PC-9 (cell line): ENCODE data around the gene ZBTB48. TPM values are rescaled to one million over a fixed set of nuclear protein-coding genes. Genes with fewer than 3 reads are reported as not detected.
A peak's percentile ranks its signal among the peaks of the same experiment; 100 is the strongest.

Source experiments
- BruUV-seq: library from RNA; stranded (reverse); fragments of 400-500 nt; replicated peaks from 2 replicates; lab custom pipeline; 2021; lab: Mats Ljungman, UMichigan
- CTCF ChIA-PET: fragments of 300-600 bp; sonication (Branson Sonifier 250); formaldehyde crosslinking; loops from one replicate; lab custom pipeline; 2022; ENCODE audit warnings: antibody characterized with exemption; lab: Charles Lee
- POLR2A ChIA-PET: fragments of 300-600 bp; sonication (Branson Sonifier 250); formaldehyde crosslinking; loops from one replicate; lab custom pipeline; 2022; ENCODE audit warnings: antibody characterized with exemption; ENCODE audit not compliant: unreplicated experiment; lab: Charles Lee
- DNase-seq, 2 experiments: peaks; one replicate each; pipeline versions ENCODE4 v3.0.0 to v3.0.0-alpha.2; 2015 to 2022; ENCODE audit warnings: mixed read lengths in 1 of 2
- H2AFZ ChIP-seq: fragments of 200-600 bp; sonication (generic); 2 replicates; pipeline ENCODE4 v1.8.1; 2017; ENCODE audit warnings: antibody characterized with exemption
- H3F3A ChIP-seq: fragments of 200-600 bp; sonication (generic); 2 replicates; pipeline ENCODE4 v1.8.1; 2017; ENCODE audit warnings: antibody characterized with exemption, mild to moderate bottlenecking, low read depth; ENCODE audit not compliant: insufficient read depth
- H3K27ac ChIP-seq: fragments of 200-600 bp; sonication (generic); 2 replicates; pipeline ENCODE4 v1.6.1; 2016; ENCODE audit warnings: mixed run types
- H3K27me3 ChIP-seq: fragments of 200-600 bp; sonication (generic); 2 replicates; pipeline ENCODE4 v1.6.1; 2016; ENCODE audit warnings: low read depth, mixed run types; ENCODE audit not compliant: insufficient read depth
- H3K36me3 ChIP-seq: fragments of 200-600 bp; sonication (generic); 2 replicates; pipeline ENCODE4 v1.6.1; 2016; ENCODE audit warnings: low read depth, mixed run types
- H3K4me1 ChIP-seq: fragments of 200-600 bp; sonication (generic); replicated peaks from 2 replicates; pipeline ENCODE4 v1.6.1; 2016; ENCODE audit warnings: mixed run types; ENCODE audit not compliant: insufficient read depth
- H3K4me2 ChIP-seq: fragments of 200-600 bp; sonication (generic); 2 replicates; pipeline ENCODE4 v1.6.1; 2017; ENCODE audit warnings: mixed run types
- H3K4me3 ChIP-seq: fragments of 200-600 bp; sonication (generic); 2 replicates; pipeline ENCODE4 v1.6.1; 2016; ENCODE audit warnings: mixed run types
- H3K79me2 ChIP-seq: fragments of 200-600 bp; sonication (generic); 2 replicates; pipeline ENCODE4 v1.6.1; 2017; ENCODE audit warnings: low read depth, mixed run types
- H3K9me2 ChIP-seq: fragments of 200-600 bp; sonication (generic); 2 replicates; pipeline ENCODE4 v1.8.1; 2017; ENCODE audit warnings: mild to moderate bottlenecking; ENCODE audit not compliant: insufficient read depth
- H3K9me3 ChIP-seq: fragments of 200-600 bp; sonication (generic); 2 replicates; pipeline ENCODE4 v1.8.1; 2016; ENCODE audit warnings: low read depth; ENCODE audit not compliant: insufficient read depth
- H4K20me1 ChIP-seq: fragments of 200-600 bp; sonication (generic); 2 replicates; pipeline ENCODE4 v1.8.1; 2017; ENCODE audit not compliant: insufficient read depth
- CTCF ChIP-seq: fragments of 200-600 bp; sonication (generic); conservative IDR thresholded peaks from 2 replicates; pipeline ENCODE4 v1.6.1; 2017; ENCODE audit warnings: mixed run types, antibody characterized with exemption, mild to moderate bottlenecking, moderate library complexity
- EZH2 ChIP-seq: fragments of 200-600 bp; sonication (generic); IDR thresholded peaks from 2 replicates; pipeline ENCODE4 v1.8.0; 2017; ENCODE audit warnings: antibody characterized with exemption, low read depth
- intact Hi-C: fragments of 100-400 bp; cut with micrococcal nuclease; formaldehyde crosslinking; loops from one replicate; pipeline ENCODE4 v1.10.0; 2022; ENCODE audit not compliant: unreplicated experiment
- total RNA-seq: library from RNA; stranded (reverse); gene quantifications from 2 replicates; pipeline ENCODE4 v1.2.3, GENCODE V29; 2021

The ZBTB48 gene
- total RNA-seq, 1 experiment from 2014 or later, result 17.2 TPM

- TSS peak; percentile 29 for BruUV-seq
- Histone ChIP-seq H3K27ac (peak overlapping the region; percentile 84), H3K4me2 (peak overlapping the region; percentile 99), H2AFZ (peak overlapping the region; percentile 86), H3K4me1 (no peaks in the 10 kb centered on the region), H3K79me2 (peaks cover 49% of the 10 kb centered on the region), H3K27me3 (no peaks in the 10 kb centered on the region), H3K36me3 (no peaks in the 10 kb centered on the region), H3K9me3 (no peaks in the 10 kb centered on the region), H3K4me3 (peak overlapping the region; percentile 86), H4K20me1 (no peaks in the 10 kb centered on the region; the same call in 1 of the 2 replicates), H3F3A (peaks cover 2% of the 10 kb centered on the region; the same call in 1 of the 2 replicates), H3K9me2 (no peaks in the 10 kb centered on the region)
- CTCF ChIA-PET, result interaction anchor here (1.4 kb wide), 1 partner anchor 178 kb away, joined by 3 read pairs; no protein-coding TSS in a partner anchor
- POLR2A ChIA-PET, result interaction anchor here (0.6 kb wide), 1 partner anchor 111 kb away, joined by 4 read pairs; no protein-coding TSS in a partner anchor
- intact Hi-C loops, result loop anchor here (1.0 to 5.0 kb wide), 3 partner anchors 12 to 109 kb away; partner anchors contain the start of genes NOL9, PHF13 and PLEKHG5
- DNase-seq, result peak; percentile 79 to 90
- TF ChIP-seq CTCF (no peak), EZH2 (no peak)
These were observed 21.5 kb downstream of the ZBTB48 start for GRCh38 chr1:6601049-6601922.

GRCh38 chr1:6601923-6602668, 22.3 kb downstream of the ZBTB48 start:
- peaks cover 44% of the 10 kb centered on the region for H3K79me2 ChIP-seq
- no peaks in the 10 kb centered on the region for H3K4me1 ChIP-seq
- no peaks in the 10 kb centered on the region for H3K27me3 ChIP-seq
- no TSS peak for BruUV-seq
- peaks cover 2% of the 10 kb centered on the region; the same call in 1 of the 2 replicates for H3F3A ChIP-seq
- intact Hi-C loops, result loop anchor here (1.0 to 5.0 kb wide), 3 partner anchors 11 to 110 kb away; partner anchors contain the start of genes NOL9, PHF13 and PLEKHG5
- H2AFZ ChIP-seq, result peak overlapping the region; percentile 78
- TF ChIP-seq EZH2 (no peak), CTCF (no peak)
- ChIA-PET POLR2A (interaction anchor here (0.6 kb wide), 1 partner anchor 112 kb away, joined by 4 read pairs; no protein-coding TSS in a partner anchor), CTCF (no interaction called here)
- peak overlapping the region; percentile 86 for H3K4me3 ChIP-seq
- peak in 1 of 2 experiments; percentile 44 for DNase-seq
- no peaks in the 10 kb centered on the region for H3K36me3 ChIP-seq
- peak overlapping the region; percentile 99 for H3K4me2 ChIP-seq
- H4K20me1 ChIP-seq, result no peaks in the 10 kb centered on the region; the same call in 1 of the 2 replicates
- H3K9me2 ChIP-seq, result no peaks in the 10 kb centered on the region
- peak overlapping the region; percentile 84 for H3K27ac ChIP-seq
- H3K9me3 ChIP-seq, result no peaks in the 10 kb centered on the region

- Histone ChIP-seq H3K4me2 (peak within 1 kb of the TSS; percentile 99), H3K36me3 (no peaks in the 10 kb centered on the region), H3K9me2 (no peaks in the 10 kb centered on the region), H3K79me2 (peaks cover 39% of the 10 kb centered on the region), H3K27me3 (no peaks in the 10 kb centered on the region), H4K20me1 (no peaks in the 10 kb centered on the region; the same call in 1 of the 2 replicates), H2AFZ (peak within 1 kb of the TSS; percentile 89), H3K9me3 (no peaks in the 10 kb centered on the region), H3F3A (peaks cover 2% of the 10 kb centered on the region; the same call in 1 of the 2 replicates), H3K4me1 (no peaks in the 10 kb centered on the region), H3K4me3 (peak within 1 kb of the TSS; percentile 86), H3K27ac (peak within 1 kb of the TSS; percentile 84)
- intact Hi-C loops, result loop anchor here (5.0 kb wide), 1 partner anchor 110 kb away; the partner anchor contains the start of gene PLEKHG5
- BruUV-seq, result no TSS peak
- ChIA-PET POLR2A (no interaction called here), CTCF (no interaction called here)
- TF ChIP-seq EZH2, result no peak
- no peak for TF ChIP-seq CTCF
- DNase-seq, result peak; percentile 54 to 90
These were observed 23.0 kb downstream of the ZBTB48 start, which contains the start of gene KLHL21 for GRCh38 chr1:6602669-6603237. Gene KLHL21 (minus strand): TSS chr1:6602869. CDS start chr1:6602817, 52 bp downstream.
